C1 segment of cervical spinal cord (tissue), 14 donors: ENCODE measurements around the gene ITM2B.
A peak's percentile ranks its signal among the peaks of the same experiment; 100 is the strongest.

Experiments used
- DNase-seq, 14 donors: peaks; one replicate each; lab custom pipeline; 2025; lab: John Stamatoyannopoulos, UW

The ITM2B gene

GRCh38 chr13:48304143-48304876, 71.3 kb downstream of the ITM2B start:
- DNase-seq: peak in 6 of 14 donors; percentile 32 to 49 (median 38)

GRCh38 chr13:48311223-48311622, 78.2 kb downstream of the ITM2B start:
- DNase-seq: no peak

- no peak for DNase-seq
Measured at GRCh38 chr13:48315969-48316650, 83.1 kb downstream of the ITM2B start.

- DNase-seq: no peak
Measured at GRCh38 chr13:48316826-48317510, 84.0 kb downstream of the ITM2B start.

- no peak for DNase-seq
Measured at GRCh38 chr13:48317511-48318376, 84.7 kb downstream of the ITM2B start.

GRCh38 chr13:48318377-48318811, 85.4 kb downstream of the ITM2B start:
- no peak for DNase-seq

- no peak for DNase-seq
Measured at GRCh38 chr13:48318821-48319511, 86.0 kb downstream of the ITM2B start.
